ENCODE results near the gene STAT4.

DNA sequence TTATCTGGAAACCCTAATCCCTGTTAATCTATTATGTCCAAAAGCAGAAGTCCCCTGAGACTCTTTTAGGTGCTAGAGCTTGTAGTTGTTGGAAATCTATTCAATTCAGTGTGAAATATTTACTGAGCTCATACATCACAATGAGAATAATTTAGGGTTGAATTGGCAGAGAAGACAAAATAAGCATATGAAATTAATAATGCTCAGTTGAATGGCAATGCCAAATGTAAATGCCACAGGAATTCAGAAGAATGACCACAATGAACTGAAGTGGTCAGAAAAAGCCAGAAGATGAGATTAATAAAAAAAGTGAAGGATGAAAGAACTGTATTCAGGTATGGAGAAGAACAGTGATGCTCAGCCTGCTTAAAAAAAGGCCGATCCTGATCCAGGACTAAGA lies 8.0 kb upstream of the STAT4 start:
- TF ChIP-seq, protein P1, sequence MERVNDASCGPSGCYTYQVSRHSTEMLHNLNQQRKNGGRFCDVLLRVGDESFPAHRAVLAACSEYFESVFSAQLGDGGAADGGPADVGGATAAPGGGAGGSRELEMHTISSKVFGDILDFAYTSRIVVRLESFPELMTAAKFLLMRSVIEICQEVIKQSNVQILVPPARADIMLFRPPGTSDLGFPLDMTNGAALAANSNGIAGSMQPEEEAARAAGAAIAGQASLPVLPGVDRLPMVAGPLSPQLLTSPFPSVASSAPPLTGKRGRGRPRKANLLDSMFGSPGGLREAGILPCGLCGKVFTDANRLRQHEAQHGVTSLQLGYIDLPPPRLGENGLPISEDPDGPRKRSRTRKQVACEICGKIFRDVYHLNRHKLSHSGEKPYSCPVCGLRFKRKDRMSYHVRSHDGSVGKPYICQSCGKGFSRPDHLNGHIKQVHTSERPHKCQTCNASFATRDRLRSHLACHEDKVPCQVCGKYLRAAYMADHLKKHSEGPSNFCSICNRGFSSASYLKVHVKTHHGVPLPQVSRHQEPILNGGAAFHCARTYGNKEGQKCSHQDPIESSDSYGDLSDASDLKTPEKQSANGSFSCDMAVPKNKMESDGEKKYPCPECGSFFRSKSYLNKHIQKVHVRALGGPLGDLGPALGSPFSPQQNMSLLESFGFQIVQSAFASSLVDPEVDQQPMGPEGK (CRISPR knock-in tag; IDR thresholded peaks at IDR 0.05; ENCODE audit: borderline replicate concordance) = no peak
- TF ChIP-seq ZNF70 (CRISPR knock-in tag; IDR thresholded peaks at IDR 0.05) = no peak
- TF ChIP-seq ZNF565 (CRISPR knock-in tag; conservative IDR thresholded peaks at IDR 0.05; ENCODE audit: low read depth) = no peak
- TF ChIP-seq, protein P2, sequence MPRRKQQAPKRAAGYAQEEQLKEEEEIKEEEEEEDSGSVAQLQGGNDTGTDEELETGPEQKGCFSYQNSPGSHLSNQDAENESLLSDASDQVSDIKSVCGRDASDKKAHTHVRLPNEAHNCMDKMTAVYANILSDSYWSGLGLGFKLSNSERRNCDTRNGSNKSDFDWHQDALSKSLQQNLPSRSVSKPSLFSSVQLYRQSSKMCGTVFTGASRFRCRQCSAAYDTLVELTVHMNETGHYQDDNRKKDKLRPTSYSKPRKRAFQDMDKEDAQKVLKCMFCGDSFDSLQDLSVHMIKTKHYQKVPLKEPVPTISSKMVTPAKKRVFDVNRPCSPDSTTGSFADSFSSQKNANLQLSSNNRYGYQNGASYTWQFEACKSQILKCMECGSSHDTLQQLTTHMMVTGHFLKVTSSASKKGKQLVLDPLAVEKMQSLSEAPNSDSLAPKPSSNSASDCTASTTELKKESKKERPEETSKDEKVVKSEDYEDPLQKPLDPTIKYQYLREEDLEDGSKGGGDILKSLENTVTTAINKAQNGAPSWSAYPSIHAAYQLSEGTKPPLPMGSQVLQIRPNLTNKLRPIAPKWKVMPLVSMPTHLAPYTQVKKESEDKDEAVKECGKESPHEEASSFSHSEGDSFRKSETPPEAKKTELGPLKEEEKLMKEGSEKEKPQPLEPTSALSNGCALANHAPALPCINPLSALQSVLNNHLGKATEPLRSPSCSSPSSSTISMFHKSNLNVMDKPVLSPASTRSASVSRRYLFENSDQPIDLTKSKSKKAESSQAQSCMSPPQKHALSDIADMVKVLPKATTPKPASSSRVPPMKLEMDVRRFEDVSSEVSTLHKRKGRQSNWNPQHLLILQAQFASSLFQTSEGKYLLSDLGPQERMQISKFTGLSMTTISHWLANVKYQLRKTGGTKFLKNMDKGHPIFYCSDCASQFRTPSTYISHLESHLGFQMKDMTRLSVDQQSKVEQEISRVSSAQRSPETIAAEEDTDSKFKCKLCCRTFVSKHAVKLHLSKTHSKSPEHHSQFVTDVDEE (CRISPR knock-in tag; IDR thresholded peaks at IDR 0.05) = no peak
- TF ChIP-seq BACH2 (CRISPR knock-in tag; IDR thresholded peaks at IDR 0.05; ENCODE audit: borderline replicate concordance) = no peak
- TF ChIP-seq ZNF8 (CRISPR knock-in tag; IDR thresholded peaks at IDR 0.05) = no peak
- no peak for TF ChIP-seq ZFP3 (CRISPR knock-in tag; IDR thresholded peaks at IDR 0.05)
- no peak for TF ChIP-seq PPARA (CRISPR knock-in tag; IDR thresholded peaks at IDR 0.05; ENCODE audit: borderline replicate concordance)
- no peak for TF ChIP-seq GLIS3 (CRISPR knock-in tag; IDR thresholded peaks at IDR 0.05)

Data from SK-N-SH treated with all-trans-retinoic acid at 6 μM for 48 hours (cell line).